GM10266 (cell line): ENCODE results near the gene TMEM273.

Source experiments
- DNase-seq: peaks from one replicate; pipeline ENCODE4 v3.0.0; 2012; ENCODE audit errors: extremely low spot score
- CTCF ChIP-seq: IDR thresholded peaks from 2 replicates; pipeline ENCODE4 v1.5.1; 2012; ENCODE audit warnings: mild to moderate bottlenecking, low read depth; ENCODE audit not compliant: control insufficient read depth, insufficient read depth; ENCODE audit errors: missing control alignments

The TMEM273 gene

GRCh38 chr10:49140304-49141177 lies 47.6 kb downstream of the TMEM273 start:
- no peak for TF ChIP-seq CTCF
- no peak for DNase-seq

GRCh38 chr10:49139846-49140195 lies 48.4 kb downstream of the TMEM273 start:
- DNase-seq = no peak
- TF ChIP-seq CTCF = no peak

GRCh38 chr10:49139028-49139845 lies 49.0 kb downstream of the TMEM273 start:
- TF ChIP-seq CTCF = no peak
- DNase-seq = no peak

GRCh38 chr10:49138361-49138891 lies 49.8 kb downstream of the TMEM273 start:
- no peak for DNase-seq

GRCh38 chr10:49136525-49136924 lies 51.7 kb downstream of the TMEM273 start:
- no peak for TF ChIP-seq CTCF
- DNase-seq = no peak

More at GRCh38 chr10:49138361-49138891, 49.8 kb downstream of the TMEM273 start:
- TF ChIP-seq CTCF = no peak

- TF ChIP-seq CTCF = no peak
- no peak for DNase-seq
These were observed 52.4 kb downstream of the TMEM273 start for GRCh38 chr10:49135575-49136313.

- no peak for TF ChIP-seq CTCF
- DNase-seq = no peak
These were observed 53.9 kb downstream of the TMEM273 start for GRCh38 chr10:49134327-49134726.
